CD4-positive, CD25-positive, alpha-beta regulatory T cell (primary cell): ENCODE results near the gene SDK1. TPM values are rescaled to one million over a fixed set of nuclear protein-coding genes. Genes with fewer than 3 reads are reported as not detected.

Experiments
- ATAC-seq, 2 donors: fragments of 150-1000 bp; cut with Tn5 transposase; one replicate each; pipeline ENCODE4 v1.10.0; 2021; ENCODE audit warnings: low read depth in 2 of 2, moderate number of reproducible peaks in 2 of 2, moderate library complexity in 1 of 2
- DNase-seq, 3 donors: peaks; one replicate each; pipeline versions ENCODE4 v3.0.0 to v3.0.0-alpha.2; 2012 to 2022; ENCODE audit warnings: mixed read lengths in 1 of 3
- H3K27ac ChIP-seq: one replicate; pipeline ENCODE4 v1.7.0; 2013; ENCODE audit warnings: mild to moderate bottlenecking, low read length; ENCODE audit not compliant: insufficient read depth, poor library complexity, severe bottlenecking
- H3K27me3 ChIP-seq: one replicate; pipeline ENCODE4 v1.7.0; 2013; ENCODE audit warnings: low read length; ENCODE audit not compliant: control insufficient read depth, insufficient read depth
- H3K36me3 ChIP-seq: one replicate; pipeline ENCODE4 v1.7.0; 2013; ENCODE audit warnings: mild to moderate bottlenecking, low read length, moderate library complexity; ENCODE audit not compliant: control insufficient read depth, insufficient read depth
- H3K4me1 ChIP-seq: 2 replicates; pipeline ENCODE4 v1.7.0; 2013; ENCODE audit warnings: mild to moderate bottlenecking, low read length; ENCODE audit not compliant: insufficient read depth, control insufficient read depth, poor library complexity, severe bottlenecking
- H3K4me3 ChIP-seq: one replicate; pipeline ENCODE4 v1.7.0; 2013; ENCODE audit warnings: low read depth, mild to moderate bottlenecking, low read length, moderate library complexity
- H3K9me3 ChIP-seq, 2 experiments: 1 replicate in 1 of 2; 2 replicates in 1 of 2; pipeline ENCODE4 v1.7.0; 2013; ENCODE audit warnings: low read length in 2 of 2, mild to moderate bottlenecking in 1 of 2, moderate library complexity in 1 of 2; ENCODE audit not compliant: control insufficient read depth in 2 of 2
- H3K27ac Mint-ChIP-seq, 3 donors: one replicate each; pipeline ENCODE4 v1.8.0; 2020 to 2022; ENCODE audit warnings: mild to moderate bottlenecking in 3 of 3, mixed read lengths in 3 of 3, moderate library complexity in 2 of 3
- H3K27me3 Mint-ChIP-seq: one replicate; pipeline ENCODE4 v1.8.0; 2022; ENCODE audit warnings: mild to moderate bottlenecking, mixed read lengths
- H3K36me3 Mint-ChIP-seq: one replicate; pipeline ENCODE4 v1.8.0; 2020; ENCODE audit warnings: mixed read lengths
- H3K4me1 Mint-ChIP-seq, 4 donors: one replicate each; pipeline ENCODE4 v1.8.0; 2020 to 2022; ENCODE audit warnings: mixed read lengths in 4 of 4, mild to moderate bottlenecking in 1 of 4
- H3K4me3 Mint-ChIP-seq, 4 donors: one replicate each; pipeline ENCODE4 v1.8.0; 2020 to 2022; ENCODE audit warnings: mild to moderate bottlenecking in 4 of 4, mixed read lengths in 4 of 4, moderate library complexity in 3 of 4
- H3K9me3 Mint-ChIP-seq, 7 donors: one replicate each; pipeline ENCODE4 v1.8.0; 2020 to 2022; ENCODE audit warnings: mixed read lengths in 7 of 7, mild to moderate bottlenecking in 3 of 7, moderate library complexity in 2 of 7
- polyA plus RNA-seq, 4 donors: library from polyadenylated mRNA; unstranded; fragments of 300-500 nt; fragmentation: Illumina TruSeq; gene quantifications; one replicate each; pipeline ENCODE4 v1.2.3, GENCODE V29; 2021
- total RNA-seq: library from RNA; stranded (reverse); gene quantifications from one replicate; pipeline ENCODE4 v1.2.3, GENCODE V29; 2022

SDK1 gene
- total and polyA plus RNA-seq, 5 donors from 2014 or later: 0.47 TPM; not detected in 4

DNA sequence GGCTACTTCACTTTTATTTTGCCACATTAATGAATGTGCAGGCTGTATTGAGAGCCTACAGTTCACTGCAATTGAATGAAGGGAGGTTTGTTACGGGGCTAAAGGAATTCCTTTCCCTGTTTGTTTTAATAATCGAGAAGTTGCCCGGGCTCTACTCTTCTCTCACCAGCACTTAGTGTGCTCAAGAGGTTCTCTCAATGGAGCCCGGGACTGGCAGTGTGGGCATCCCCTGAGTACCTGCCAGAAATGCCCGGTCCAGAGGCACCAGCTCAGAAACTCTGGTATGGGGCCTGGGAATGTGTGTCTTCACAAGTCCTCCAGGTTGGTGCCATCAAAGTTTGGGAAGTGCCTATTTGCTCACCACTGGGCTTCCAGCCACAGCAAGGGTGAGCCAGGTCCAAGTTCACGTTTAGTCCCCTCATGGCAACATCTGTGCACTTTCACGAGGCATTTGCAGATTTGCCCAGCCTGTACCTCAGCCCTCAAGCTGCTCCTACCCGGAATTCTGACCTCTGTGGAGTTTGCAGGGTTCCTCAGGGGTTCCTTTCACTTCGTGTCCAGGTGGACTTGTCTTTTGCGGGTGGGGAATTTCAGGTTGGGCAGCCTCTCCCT is 622.4 kb downstream of the SDK1 start:
- H3K27me3 ChIP-seq: no peaks in the 10 kb centered on the region
- H3K4me1 Mint-ChIP-seq: peaks cover 0 to 4% (median 0%) of the 10 kb centered on the region in 4 donors
- peaks cover 17% of the 10 kb centered on the region for H3K27me3 Mint-ChIP-seq
- peaks cover 0 to 2% (median 0%) of the 10 kb centered on the region in 7 donors for H3K9me3 Mint-ChIP-seq
- H3K4me3 ChIP-seq: no peak overlapping the region
- H3K4me3 Mint-ChIP-seq: no peak overlapping the region
- H3K36me3 Mint-ChIP-seq: no peaks in the 10 kb centered on the region
- H3K4me1 ChIP-seq: no peaks in the 10 kb centered on the region
- no peak overlapping the region for H3K27ac ChIP-seq
- no peak overlapping the region for H3K27ac Mint-ChIP-seq
- no peaks in the 10 kb centered on the region for H3K36me3 ChIP-seq
- no peak for DNase-seq
- no peaks in the 10 kb centered on the region for H3K9me3 ChIP-seq
- ATAC-seq: no peak

DNA sequence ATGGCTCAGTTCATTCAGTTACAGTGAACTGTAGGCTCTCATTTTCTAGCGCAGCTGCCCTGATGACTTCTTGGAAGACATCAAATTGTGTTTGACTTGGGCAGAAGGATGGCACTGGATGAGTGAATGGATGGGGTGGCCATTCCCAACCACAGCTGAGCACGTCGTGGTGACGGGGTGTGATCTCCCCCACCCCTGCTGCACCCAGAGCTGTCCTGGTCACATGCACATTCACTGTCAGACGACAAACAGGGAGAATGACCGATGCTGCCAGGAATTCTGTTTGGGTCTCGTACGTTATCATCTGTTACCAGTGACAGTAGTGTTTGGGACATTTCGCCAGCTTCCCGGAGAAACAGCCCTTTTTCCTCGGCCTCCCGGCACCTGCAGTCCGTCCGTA is 623.2 kb downstream of the SDK1 start:
- Histone ChIP-seq H3K4me3 (no peak overlapping the region), H3K9me3 (no peaks in the 10 kb centered on the region), H3K4me1 (no peaks in the 10 kb centered on the region), H3K27me3 (no peaks in the 10 kb centered on the region), H3K27ac (no peak overlapping the region), H3K36me3 (no peaks in the 10 kb centered on the region)
- no peak overlapping the region for H3K27ac Mint-ChIP-seq
- DNase-seq (no peak), ATAC-seq (no peak)
- peaks cover 0 to 2% (median 0%) of the 10 kb centered on the region in 7 donors for H3K9me3 Mint-ChIP-seq
- no peak overlapping the region for H3K4me3 Mint-ChIP-seq
- no peaks in the 10 kb centered on the region for H3K36me3 Mint-ChIP-seq
- H3K4me1 Mint-ChIP-seq: no peaks in the 10 kb centered on the region
- H3K27me3 Mint-ChIP-seq: peaks cover 19% of the 10 kb centered on the region

DNA sequence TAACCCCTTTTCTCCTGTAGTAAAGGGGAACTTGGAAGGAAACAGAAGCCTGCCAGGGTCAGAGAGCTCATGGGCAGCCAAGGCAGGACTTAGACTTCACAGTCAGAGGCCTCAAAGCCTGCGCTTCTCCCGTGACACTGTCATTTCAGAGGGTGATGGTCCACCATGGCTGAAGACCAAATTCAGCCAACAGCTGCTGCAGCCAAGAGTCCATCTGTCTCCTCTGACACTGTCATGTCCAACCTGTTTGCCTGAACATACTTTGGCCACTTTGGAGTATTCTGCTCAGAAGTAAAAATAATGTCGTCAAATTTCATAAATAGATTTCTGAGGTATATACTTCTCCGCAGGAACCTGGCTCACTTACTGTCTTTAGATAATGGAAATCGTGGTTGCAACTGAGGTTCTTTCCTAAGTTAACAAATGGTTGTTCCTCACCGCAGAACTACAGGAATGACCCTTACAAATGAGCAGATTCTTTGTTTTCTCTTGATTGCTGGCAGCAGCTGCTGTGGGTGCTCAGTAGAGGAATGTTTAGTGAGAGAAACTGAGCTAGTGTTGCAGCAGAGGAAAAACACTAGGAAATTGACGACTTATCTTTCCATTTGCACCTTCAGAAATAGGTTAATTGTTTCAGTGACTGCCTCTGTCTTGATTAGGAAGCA is 626.5 kb downstream of the SDK1 start:
- ATAC-seq (no peak), DNase-seq (no peak)
- H3K27ac ChIP-seq: no peak overlapping the region
- H3K4me1 Mint-ChIP-seq: no peaks in the 10 kb centered on the region
- H3K9me3 ChIP-seq: no peaks in the 10 kb centered on the region
- no peak overlapping the region for H3K27ac Mint-ChIP-seq
- no peak overlapping the region for H3K4me3 ChIP-seq
- no peaks in the 10 kb centered on the region for H3K9me3 Mint-ChIP-seq
- H3K36me3 Mint-ChIP-seq: no peaks in the 10 kb centered on the region
- H3K4me3 Mint-ChIP-seq: no peak overlapping the region
- H3K4me1 ChIP-seq: no peaks in the 10 kb centered on the region
- no peaks in the 10 kb centered on the region for H3K36me3 ChIP-seq
- H3K27me3 Mint-ChIP-seq: peaks cover 19% of the 10 kb centered on the region
- H3K27me3 ChIP-seq: no peaks in the 10 kb centered on the region

DNA sequence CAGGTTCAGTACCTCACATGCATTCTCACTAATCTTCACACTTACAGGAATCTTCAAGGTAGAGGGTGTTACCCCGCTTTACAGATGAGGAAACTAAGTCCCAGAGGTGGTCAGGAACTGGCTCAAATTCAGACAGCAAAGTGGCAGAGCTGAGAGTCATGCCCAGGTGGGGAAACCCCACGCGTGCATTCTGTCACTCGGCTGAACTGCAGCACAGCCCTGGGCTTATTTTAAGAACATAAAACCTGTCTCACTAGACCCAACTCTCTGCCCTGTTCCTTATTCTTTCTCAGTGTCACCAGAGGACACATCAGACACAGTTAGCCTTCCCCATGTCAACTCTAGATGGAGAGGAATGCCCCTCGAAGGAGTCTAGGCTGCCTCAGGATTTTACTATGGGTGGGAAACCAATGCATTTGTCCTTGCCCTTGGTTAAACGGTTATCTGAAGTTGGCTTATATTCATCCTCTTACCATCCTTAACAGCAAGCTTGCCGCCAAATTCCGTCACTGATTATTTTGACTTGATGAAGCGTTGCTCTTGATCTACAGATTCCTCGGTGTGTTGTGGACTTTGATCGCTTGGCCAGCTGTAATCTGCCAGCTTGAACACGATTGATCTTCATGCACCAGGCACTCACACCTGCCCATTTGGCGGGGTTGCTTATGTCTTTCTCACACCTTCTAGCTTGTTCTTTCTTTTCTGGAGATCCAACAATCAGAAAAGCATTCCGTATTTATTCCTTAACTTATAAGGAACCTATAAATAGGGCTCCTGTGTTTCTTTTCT is 627.9 kb downstream of the SDK1 start:
- peaks cover 14% of the 10 kb centered on the region for H3K27me3 Mint-ChIP-seq
- Histone ChIP-seq H3K4me1 (no peaks in the 10 kb centered on the region), H3K36me3 (no peaks in the 10 kb centered on the region), H3K9me3 (no peaks in the 10 kb centered on the region), H3K27ac (no peak overlapping the region), H3K27me3 (no peaks in the 10 kb centered on the region), H3K4me3 (no peak overlapping the region)
- ATAC-seq (no peak), DNase-seq (no peak)
- no peaks in the 10 kb centered on the region for H3K9me3 Mint-ChIP-seq
- H3K36me3 Mint-ChIP-seq: no peaks in the 10 kb centered on the region
- no peaks in the 10 kb centered on the region for H3K4me1 Mint-ChIP-seq
- no peak overlapping the region for H3K4me3 Mint-ChIP-seq
- no peak overlapping the region for H3K27ac Mint-ChIP-seq

DNA sequence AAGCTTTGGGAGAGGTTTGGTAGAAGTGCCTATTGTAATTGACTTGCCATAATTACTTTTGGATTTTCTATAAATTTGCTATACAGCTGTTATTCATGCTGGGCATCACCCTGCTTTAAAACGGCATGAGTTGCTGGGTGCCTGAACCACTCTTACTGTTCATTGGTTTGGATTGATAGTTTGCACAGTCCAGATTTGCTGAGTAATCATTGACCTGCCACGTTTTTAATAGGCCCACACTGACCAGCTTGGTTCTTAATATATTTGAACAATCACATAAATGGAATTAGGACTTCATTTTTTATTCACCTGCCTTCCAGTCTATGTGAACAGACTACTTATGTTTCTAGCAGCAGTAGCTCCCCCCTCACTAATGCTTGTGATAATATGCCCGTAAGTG is 630.8 kb downstream of the SDK1 start:
- Histone ChIP-seq H3K36me3 (no peaks in the 10 kb centered on the region), H3K27ac (no peak overlapping the region), H3K9me3 (no peaks in the 10 kb centered on the region), H3K27me3 (no peaks in the 10 kb centered on the region), H3K4me3 (no peak overlapping the region), H3K4me1 (no peaks in the 10 kb centered on the region)
- no peak for DNase-seq
- H3K4me1 Mint-ChIP-seq: no peaks in the 10 kb centered on the region
- H3K4me3 Mint-ChIP-seq: no peak overlapping the region
- H3K36me3 Mint-ChIP-seq: no peaks in the 10 kb centered on the region
- no peak overlapping the region for H3K27ac Mint-ChIP-seq
- H3K27me3 Mint-ChIP-seq: peaks cover 4% of the 10 kb centered on the region
- peaks cover 0 to 3% (median 0%) of the 10 kb centered on the region in 7 donors for H3K9me3 Mint-ChIP-seq
- ATAC-seq: no peak

DNA sequence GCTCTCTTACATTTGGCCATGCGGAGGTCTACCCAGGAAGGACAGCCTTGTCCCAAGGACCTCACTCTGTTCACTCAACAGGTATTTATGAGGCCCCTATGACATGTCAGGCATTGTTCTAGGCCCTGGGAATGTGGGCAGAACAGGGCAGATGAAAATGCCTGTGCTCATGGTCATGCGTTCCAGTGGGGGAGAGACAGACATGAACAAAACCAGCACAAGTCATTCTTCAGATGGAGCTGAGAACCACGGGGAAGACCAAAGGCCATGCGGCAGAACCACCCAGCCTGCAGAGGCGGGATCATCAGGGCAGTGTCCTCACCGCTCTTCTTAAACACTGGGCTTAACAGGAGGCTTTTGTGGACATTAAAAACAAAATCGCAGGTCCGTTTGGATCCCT is 636.1 kb downstream of the SDK1 start:
- H3K4me3 Mint-ChIP-seq: no peak overlapping the region
- H3K27me3 Mint-ChIP-seq: no peaks in the 10 kb centered on the region
- Histone ChIP-seq H3K36me3 (no peaks in the 10 kb centered on the region), H3K4me3 (no peak overlapping the region), H3K9me3 (no peaks in the 10 kb centered on the region), H3K27ac (no peak overlapping the region), H3K27me3 (no peaks in the 10 kb centered on the region), H3K4me1 (no peaks in the 10 kb centered on the region)
- H3K36me3 Mint-ChIP-seq: peaks cover 3% of the 10 kb centered on the region
- H3K9me3 Mint-ChIP-seq: peaks cover 0 to 3% (median 0%) of the 10 kb centered on the region in 7 donors
- DNase-seq (no peak), ATAC-seq (no peak)
- H3K4me1 Mint-ChIP-seq: no peaks in the 10 kb centered on the region
- H3K27ac Mint-ChIP-seq: no peak overlapping the region

DNA sequence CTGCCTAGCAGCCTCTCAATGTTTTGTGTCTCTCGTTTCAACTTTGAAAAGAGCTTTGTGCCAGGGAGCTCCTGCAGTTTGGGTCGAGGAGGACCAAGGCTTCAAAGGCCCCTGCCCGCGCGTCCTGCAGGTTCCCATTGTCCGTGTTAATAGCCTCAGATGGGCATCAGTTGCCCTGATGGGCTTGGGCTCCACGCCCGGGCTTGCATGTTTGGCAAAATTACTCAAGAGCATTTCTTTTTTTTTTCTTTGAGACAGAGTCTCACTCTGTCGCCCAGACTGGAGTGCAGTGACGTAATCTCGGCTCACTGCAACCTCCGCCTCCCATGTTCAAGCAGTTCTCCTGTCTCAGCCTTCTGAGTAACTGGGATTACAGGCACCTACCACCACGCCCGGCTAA is 636.6 kb downstream of the SDK1 start:
- no peak overlapping the region for H3K4me3 Mint-ChIP-seq
- no peaks in the 10 kb centered on the region for H3K4me1 Mint-ChIP-seq
- H3K27me3 ChIP-seq: no peaks in the 10 kb centered on the region
- peaks cover 3% of the 10 kb centered on the region for H3K36me3 Mint-ChIP-seq
- peaks cover 0 to 3% (median 0%) of the 10 kb centered on the region in 7 donors for H3K9me3 Mint-ChIP-seq
- H3K27ac ChIP-seq: no peak overlapping the region
- no peak overlapping the region for H3K27ac Mint-ChIP-seq
- DNase-seq: no peak
- H3K9me3 ChIP-seq: no peaks in the 10 kb centered on the region
- no peak for ATAC-seq
- H3K27me3 Mint-ChIP-seq: no peaks in the 10 kb centered on the region
- H3K36me3 ChIP-seq: no peaks in the 10 kb centered on the region
- H3K4me1 ChIP-seq: no peaks in the 10 kb centered on the region
- H3K4me3 ChIP-seq: no peak overlapping the region
